NAMALWA (cell line): ENCODE measurements around the gene IDH3A.
"Not testable (repeated sequence)": the region's sequence is repeated elsewhere in the genome, so short reads cannot be mapped to it uniquely, and the experiment has no call there.

ENCODE experiments used
- DNase-seq: peaks from one replicate; pipeline ENCODE4 v3.0.0-alpha.2; 2015; ENCODE audit warnings: low spot score

The IDH3A gene

GRCh38 chr15:78129751-78130287 lies 19.3 kb upstream of the IDH3A start:
- DNase-seq: no peak

- DNase-seq: no peak
Measured at GRCh38 chr15:78130466-78131294, 18.5 kb upstream of the IDH3A start.

GRCh38 chr15:78131295-78132061 lies 17.7 kb upstream of the IDH3A start, which contains the start of gene CIB2:
TSS of gene CIB2 (minus strand) at chr15:78131445. CDS start at chr15:78131215, 230 bp downstream.
- peak; percentile 80 for DNase-seq

GRCh38 chr15:78133801-78134200 lies 15.4 kb upstream of the IDH3A start:
- DNase-seq: no peak

- DNase-seq: no peak
Measured at GRCh38 chr15:78139578-78139977, 9.6 kb upstream of the IDH3A start.

GRCh38 chr15:78140292-78140691 lies 8.9 kb upstream of the IDH3A start:
- no peak for DNase-seq

GRCh38 chr15:78142332-78142731 lies 6.8 kb upstream of the IDH3A start:
- DNase-seq: no peak

GRCh38 chr15:78146425-78147154 lies 2.6 kb upstream of the IDH3A start:
- no peak for DNase-seq

GRCh38 chr15:78147566-78147965 lies 1.6 kb upstream of the IDH3A start:
- no peak for DNase-seq

GRCh38 chr15:78148392-78149067 lies 632 bp upstream of the IDH3A start:
- no peak for DNase-seq

- DNase-seq: peak; percentile 37
Measured at GRCh38 chr15:78149805-78150751, 916 bp downstream of the IDH3A start.

- DNase-seq: not testable (repeated sequence)
Measured at GRCh38 chr15:78151075-78151474, 1.9 kb downstream of the IDH3A start.

GRCh38 chr15:78154955-78155354 lies 5.8 kb downstream of the IDH3A start:
- no peak for DNase-seq

- no peak for DNase-seq
Measured at GRCh38 chr15:78155355-78155939, 6.3 kb downstream of the IDH3A start.

- DNase-seq: no peak
Measured at GRCh38 chr15:78156653-78157052, 7.5 kb downstream of the IDH3A start.

GRCh38 chr15:78157203-78157602 lies 8.0 kb downstream of the IDH3A start:
- DNase-seq: no peak

- no peak for DNase-seq
Measured at GRCh38 chr15:78159395-78159794, 10.2 kb downstream of the IDH3A start.

GRCh38 chr15:78162038-78162437 lies 12.9 kb downstream of the IDH3A start:
- no peak for DNase-seq

- no peak for DNase-seq
Measured at GRCh38 chr15:78164010-78164409, 14.8 kb downstream of the IDH3A start.
